Skeletal muscle tissue (tissue), 2 donors: Measurements from ENCODE around the gene BAZ2A. TPM values are rescaled to one million over a fixed set of nuclear protein-coding genes. Genes with fewer than 3 reads are reported as not detected.

Experiments used
- small RNA-seq: library from RNA; depleted of rRNA; stranded (forward); fragments of <200 nt; gene quantifications from one replicate; pipeline ENCODE3, GENCODE V24; 2014
- total RNA-seq: library from RNA; depleted of rRNA; stranded (reverse); fragments of >200 nt; gene quantifications from one replicate; pipeline ENCODE4 v1.2.3, GENCODE V29; 2014

The BAZ2A gene
- total RNA-seq, 1 donor from 2014 or later = 18.8 TPM

Small RNAs within 50 kb of the gene (small RNA-seq; reads per million reads assigned to genes)
- gene RN7SL809P (not detected), gene RNU6-343P (not detected), gene SNORD59A (2,810 reads per million, percentile 99 among the genes with 10 or more reads in this experiment)

Other genes starting within 250 kb of the BAZ2A start
- 5.2 TPM for gene TIMELESS, start 180.9 kb downstream of the BAZ2A start, total RNA-seq
- not detected for gene MIP, start 175.7 kb downstream of the BAZ2A start, total RNA-seq
- gene SPRYD4, start 161.7 kb downstream of the BAZ2A start, total RNA-seq = 2.1 TPM
- gene GLS2, start 142.2 kb downstream of the BAZ2A start, total RNA-seq = not detected
- gene RBMS2, start 108.5 kb downstream of the BAZ2A start, total RNA-seq = 12.5 TPM
- 580 TPM for gene ATP5F1B, start 15.7 kb upstream of the BAZ2A start, total RNA-seq
- 85.1 TPM for gene PTGES3, start 58.0 kb upstream of the BAZ2A start, total RNA-seq
- gene NACA, start 95.0 kb upstream of the BAZ2A start, total RNA-seq = 910 TPM
- 14.6 TPM for gene PRIM1, start 122.0 kb upstream of the BAZ2A start, total RNA-seq
- gene HSD17B6, start 133.0 kb upstream of the BAZ2A start, total RNA-seq = not detected